Esophagus squamous epithelium (tissue), 5 donors: ENCODE data around the gene ATM. TPM values are rescaled to one million over a fixed set of nuclear protein-coding genes. Genes with fewer than 3 reads are reported as not detected.

Experiments
- DNase-seq: peaks from one replicate; lab custom pipeline; 2025; lab: John Stamatoyannopoulos, UW
- H3K27ac ChIP-seq, 4 donors: fragments of 200-600 bp; sonication (generic); one replicate each; pipeline ENCODE4 v1.5.1; 2016 to 2019; ENCODE audit warnings: mild to moderate bottlenecking in 1 of 4
- H3K27me3 ChIP-seq, 4 donors: fragments of 200-600 bp; sonication (generic); 1 replicate in 3 of 4; 2 replicates in 1 of 4; pipeline versions ENCODE4 v1.5.1 to v1.6.0; 2017 to 2021; ENCODE audit warnings: antibody characterized with exemption in 1 of 4
- H3K36me3 ChIP-seq, 3 donors: fragments of 200-600 bp; sonication (generic); one replicate each; pipeline ENCODE4 v1.5.1; 2016 to 2019
- H3K4me1 ChIP-seq, 3 donors: fragments of 200-600 bp; sonication (generic); one replicate each; pipeline ENCODE4 v1.5.1; 2017 to 2019
- H3K4me3 ChIP-seq, 4 donors: fragments of 200-600 bp; sonication (generic); 1 replicate in 3 of 4; 2 replicates in 1 of 4; pipeline ENCODE4 v1.5.1; 2016 to 2019; ENCODE audit warnings: mild to moderate bottlenecking in 2 of 4, moderate library complexity in 1 of 4
- H3K9me3 ChIP-seq, 3 donors: fragments of 200-600 bp; sonication (generic); one replicate each; pipeline ENCODE4 v1.5.1; 2016 to 2019
- CTCF ChIP-seq, 6 experiments: fragments of 450-650 bp in 4 of 6; fragments of 200-600 bp in 2 of 6; sonication (generic) in 2 of 6; IDR thresholded peaks; one replicate each; pipeline ENCODE4 v1.5.1; 2016 to 2019; ENCODE audit warnings: antibody characterized with exemption in 6 of 6, mild to moderate bottlenecking in 4 of 6, moderate library complexity in 4 of 6
- POLR2A ChIP-seq, 4 donors: fragments of 450-650 bp; IDR thresholded peaks; one replicate each; pipeline ENCODE4 v1.6.1; 2017; ENCODE audit warnings: antibody characterized with exemption in 4 of 4, mild to moderate bottlenecking in 4 of 4, moderate library complexity in 3 of 4
- WGBS, 2 donors: methylation state at CpG; one replicate each; pipeline ENCODE4 v1.1.5; 2018; 5-methylcytosine and 5-hydroxymethylcytosine counted together
- intact Hi-C: fragments of 100-400 bp; cut with DNase I; formaldehyde crosslinking; loops from one replicate; pipeline ENCODE4 v1.15.0; 2022
- total RNA-seq, 4 donors: library from RNA; depleted of rRNA; stranded (reverse); fragments of >200 nt; gene quantifications; one replicate each; pipeline ENCODE4 v1.1.0, GENCODE V29; 2016
- donor health status: DM: yes; HTN: yes; CAD: no.

The ATM gene
- total RNA-seq, 4 donors from 2014 or later, result 13.9 to 52.6 (median 21.7) TPM

- H3K9me3 ChIP-seq, result no peaks in the 10 kb centered on the region
- H3K4me3 ChIP-seq, result no peak overlapping the region
- H3K4me1 ChIP-seq, result peaks cover 0 to 3% (median 0%) of the 10 kb centered on the region in 3 donors
- peaks cover 0 to 49% (median 0%) of the 10 kb centered on the region in 3 donors for H3K36me3 ChIP-seq
- WGBS, 2 donors, result 50 to 69% methylated on average over 1 of the region's 2 CpGs
- TF ChIP-seq CTCF (IDR thresholded peaks at IDR 0.05) (no peak), POLR2A (IDR thresholded peaks at IDR 0.05) (no peak)
- no peak overlapping the region for H3K27ac ChIP-seq
- DNase-seq, result no peak
- intact Hi-C loops, result no loop called here
- no peaks in the 10 kb centered on the region for H3K27me3 ChIP-seq
Observed at GRCh38 chr11:108213784-108214183, 9.1 kb upstream of the ATM start.

DNA sequence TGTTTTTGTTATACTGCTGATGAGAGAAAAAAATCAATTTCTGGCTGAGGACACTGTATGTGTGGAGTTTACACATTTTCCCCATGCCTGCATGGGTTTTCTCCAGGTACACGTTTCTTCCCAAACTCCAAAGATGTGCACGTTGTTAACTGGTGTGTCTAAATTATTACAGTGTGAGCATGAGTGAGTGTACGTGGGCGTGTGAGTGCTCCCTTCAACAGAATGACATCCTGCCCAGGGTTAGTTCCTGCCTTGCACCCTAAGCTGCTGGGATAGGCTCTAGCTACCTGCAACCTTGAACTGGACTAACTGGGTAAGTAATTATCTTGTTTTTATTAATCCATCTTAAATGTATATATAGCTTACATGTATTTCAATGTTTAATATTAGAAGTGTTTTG, 5.9 kb upstream of the ATM start:
- TF ChIP-seq POLR2A (IDR thresholded peaks at IDR 0.05) (no peak), CTCF (IDR thresholded peaks at IDR 0.05) (no peak)
- Histone ChIP-seq H3K4me3 (no peak overlapping the region), H3K36me3 (peaks cover 0 to 18% (median 0%) of the 10 kb centered on the region in 3 donors), H3K9me3 (no peaks in the 10 kb centered on the region), H3K27me3 (no peaks in the 10 kb centered on the region), H3K27ac (no peak overlapping the region), H3K4me1 (peaks cover 6 to 34% (median 11%) of the 10 kb centered on the region in 3 donors)
- DNase-seq, result no peak
- 50 to 61% methylated on average over 4 of the region's 4 CpGs for WGBS, 2 donors
- intact Hi-C loops, result no loop called here

DNA sequence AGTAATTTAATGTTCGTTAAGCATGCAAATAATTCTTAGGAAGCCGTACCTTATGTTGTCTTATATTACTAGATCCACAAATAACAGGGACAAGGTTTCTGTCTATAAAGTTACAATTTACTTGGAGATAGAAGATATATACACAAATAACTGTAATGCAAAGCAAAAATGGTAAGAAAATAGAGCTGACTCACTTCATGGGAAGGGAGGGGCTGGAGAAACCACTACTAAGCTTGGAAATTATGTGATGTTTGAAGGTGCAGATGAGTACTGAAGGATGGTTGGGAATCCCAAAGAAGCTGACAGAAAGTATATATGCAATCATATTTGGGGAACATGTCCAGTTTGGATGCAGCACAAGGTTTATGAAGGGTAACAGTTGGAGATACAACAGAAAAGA, 4.4 kb upstream of the ATM start:
- no peaks in the 10 kb centered on the region for H3K27me3 ChIP-seq
- H3K4me1 ChIP-seq, result peaks cover 6 to 34% (median 11%) of the 10 kb centered on the region in 3 donors
- H3K27ac ChIP-seq, result no peak overlapping the region
- DNase-seq, result no peak
- intact Hi-C loops, result no loop called here
- no peak overlapping the region for H3K4me3 ChIP-seq
- peaks cover 0 to 7% (median 0%) of the 10 kb centered on the region in 3 donors for H3K36me3 ChIP-seq
- 41 to 63% methylated on average over 2 of the region's 2 CpGs for WGBS, 2 donors
- no peaks in the 10 kb centered on the region for H3K9me3 ChIP-seq
- no peak for TF ChIP-seq CTCF (IDR thresholded peaks at IDR 0.05)
- TF ChIP-seq POLR2A (IDR thresholded peaks at IDR 0.05), result no peak

GRCh38 chr11:108218912-108219783, 3.7 kb upstream of the ATM start:
- intact Hi-C loops, result no loop called here
- 70 to 78% methylated on average over 7 of the region's 7 CpGs for WGBS, 2 donors

More at GRCh38 chr11:108218912-108219783, 3.7 kb upstream of the ATM start:
- peaks cover 6 to 41% (median 14%) of the 10 kb centered on the region in 3 donors for H3K4me1 ChIP-seq
- no peak for TF ChIP-seq CTCF (IDR thresholded peaks at IDR 0.05)
- TF ChIP-seq POLR2A (IDR thresholded peaks at IDR 0.05), result no peak
- no peaks in the 10 kb centered on the region for H3K9me3 ChIP-seq
- DNase-seq, result no peak
- no peaks in the 10 kb centered on the region for H3K36me3 ChIP-seq
- H3K27me3 ChIP-seq, result no peaks in the 10 kb centered on the region
- H3K4me3 ChIP-seq, result no peak overlapping the region
- H3K27ac ChIP-seq, result no peak overlapping the region
